Myocyte (in vitro differentiated cells): ENCODE data around the gene EYA2. TPM values are rescaled to one million over a fixed set of nuclear protein-coding genes. Genes with fewer than 3 reads are reported as not detected.

Experiments used
- DNase-seq: peaks from one replicate; pipeline ENCODE4 v3.0.0-alpha.2; 2012; ENCODE audit warnings: low read depth
- total RNA-seq: library from RNA; depleted of rRNA; stranded (reverse); fragments of >200 nt; gene quantifications from 2 replicates; pipeline ENCODE4 v1.2.3, GENCODE V29; 2014

The EYA2 gene
- total RNA-seq, 1 donor from 2014 or later, result not detected

DNA sequence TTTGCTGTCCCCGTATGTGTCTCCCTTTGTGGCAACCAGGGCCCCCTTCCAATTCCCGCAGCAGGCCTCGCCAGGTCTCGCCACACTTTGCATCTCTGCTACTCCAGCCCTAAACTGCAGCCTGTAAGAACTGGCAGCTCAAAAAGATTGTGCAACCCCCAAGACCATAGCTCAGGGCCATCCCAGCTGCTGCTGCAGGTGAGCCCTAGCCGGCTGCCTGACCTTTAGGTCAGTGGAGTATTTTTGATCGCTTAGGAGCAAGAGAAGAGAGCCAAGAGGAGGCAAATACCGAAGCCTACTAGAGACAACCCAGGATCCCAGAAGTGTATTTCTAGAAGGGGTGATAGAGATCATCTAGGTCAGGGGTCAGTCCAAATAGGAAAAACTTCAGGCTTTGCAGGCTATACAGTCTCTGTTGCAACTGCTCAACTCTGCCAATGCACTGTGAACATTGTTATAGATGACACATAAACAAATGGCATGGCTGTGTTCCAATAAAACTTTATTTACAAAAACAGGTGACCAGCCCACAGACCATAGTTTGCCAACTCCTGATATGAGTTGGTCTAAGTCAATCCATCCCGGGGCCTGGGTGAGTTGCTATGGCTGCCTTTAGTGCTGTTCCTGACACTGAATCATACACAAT is 138.4 kb downstream of the EYA2 start:
- DNase-seq, result no peak

DNA sequence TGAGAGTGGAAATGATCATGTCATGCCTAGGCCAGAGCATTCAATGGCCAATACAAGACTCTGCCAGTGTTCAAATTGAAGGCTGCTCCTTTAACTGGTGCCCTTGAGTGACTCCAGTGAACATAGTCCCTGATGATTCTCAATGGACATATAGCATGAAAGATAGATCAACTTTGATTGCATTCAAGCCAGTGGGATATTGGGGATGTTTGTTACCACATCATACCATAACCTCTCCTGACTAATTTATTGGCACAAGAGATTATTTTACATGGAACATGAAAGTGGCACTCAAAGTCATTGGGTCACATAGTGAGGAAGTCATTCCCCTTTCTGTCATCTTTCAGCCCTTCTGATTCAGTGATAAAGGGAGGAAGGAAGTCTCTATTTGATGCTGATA is 139.0 kb downstream of the EYA2 start:
- no peak for DNase-seq

- no peak for DNase-seq
Measured at GRCh38 chr20:47035026-47035590, 140.5 kb downstream of the EYA2 start.

DNA sequence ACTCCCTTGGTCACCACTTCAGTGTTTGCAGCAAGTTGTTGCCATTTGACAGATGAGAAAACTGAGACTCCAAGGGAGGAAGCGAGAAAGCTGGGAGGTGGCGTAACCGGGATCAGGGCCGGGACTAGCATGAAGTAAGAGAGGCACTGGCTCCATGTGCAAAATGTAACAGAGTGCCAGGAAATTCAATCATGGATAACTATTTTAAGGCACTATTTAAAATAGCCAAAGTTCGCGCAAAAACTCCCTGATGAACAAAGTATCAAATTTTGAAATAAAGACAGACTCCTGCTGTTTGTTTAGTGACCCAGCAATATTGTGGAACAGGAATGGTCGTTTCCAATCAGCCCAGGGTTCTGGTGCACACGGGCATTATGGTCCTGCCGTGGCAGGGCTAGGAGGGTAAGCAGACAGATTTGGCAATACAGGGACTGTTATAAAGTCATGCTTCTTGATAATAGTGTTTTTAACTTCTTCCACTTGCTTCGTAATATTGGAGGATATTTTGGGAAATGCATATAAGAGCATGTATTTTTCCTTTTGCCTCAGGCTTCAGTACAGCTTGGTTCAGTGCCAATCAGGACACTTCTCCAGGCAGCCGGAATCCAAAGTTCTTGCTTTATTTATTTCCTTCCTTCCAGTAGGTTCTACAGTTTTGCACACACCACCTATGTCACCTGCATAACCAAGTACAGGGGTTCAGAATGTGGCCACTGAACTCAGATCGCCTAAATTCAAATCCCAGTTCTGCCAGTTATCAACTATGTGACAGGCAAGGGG is 141.6 kb downstream of the EYA2 start:
- DNase-seq, result no peak

DNA sequence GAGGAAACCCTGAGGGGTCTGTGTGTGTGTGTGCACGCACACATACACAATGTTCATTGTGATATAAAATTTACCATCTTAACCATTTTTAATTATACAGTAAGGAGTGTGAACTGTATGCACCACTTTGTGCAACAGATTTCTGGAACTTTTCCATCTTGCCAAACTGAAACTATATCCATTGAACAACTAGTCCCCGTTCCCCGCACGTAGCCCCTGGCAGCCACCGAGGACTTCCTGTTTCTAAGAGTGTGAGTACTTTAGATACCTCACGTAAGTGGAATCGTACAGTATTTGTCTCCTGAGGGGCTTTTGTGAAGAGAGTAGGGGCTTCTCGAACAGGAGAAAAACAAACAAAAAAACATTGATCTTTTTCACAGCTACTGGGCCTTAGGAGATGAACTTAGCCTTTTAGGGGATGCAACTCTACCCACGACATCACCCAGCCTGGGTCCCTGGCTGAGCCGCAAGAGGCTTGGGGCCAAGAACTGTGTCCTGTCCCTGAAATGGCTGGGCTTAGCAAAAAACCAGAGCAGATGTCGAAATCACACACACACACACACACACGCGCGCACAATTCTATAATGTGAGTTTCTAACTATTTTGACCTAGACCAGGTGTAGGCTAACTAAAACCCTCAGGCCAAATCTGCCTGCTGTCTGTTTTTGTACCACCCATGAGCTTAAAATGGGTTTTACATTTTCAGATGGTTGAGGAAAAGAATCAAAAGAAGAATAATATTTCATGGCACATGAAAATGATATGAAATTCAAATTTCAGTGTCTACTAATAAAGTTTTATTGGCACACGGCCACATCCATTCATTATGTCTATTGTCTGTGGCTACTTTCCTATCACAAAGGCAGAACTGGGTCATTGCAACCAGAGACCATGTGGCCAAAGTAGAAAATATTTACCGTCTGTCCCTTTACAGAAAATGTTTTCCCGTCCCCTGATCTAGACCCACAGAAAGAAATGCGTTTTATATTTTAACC is 144.2 kb downstream of the EYA2 start:
- DNase-seq, result no peak

- no peak for DNase-seq
Measured at GRCh38 chr20:47040506-47041125, 146.0 kb downstream of the EYA2 start.

- no peak for DNase-seq
Measured at GRCh38 chr20:47041396-47041899, 146.8 kb downstream of the EYA2 start.

DNA sequence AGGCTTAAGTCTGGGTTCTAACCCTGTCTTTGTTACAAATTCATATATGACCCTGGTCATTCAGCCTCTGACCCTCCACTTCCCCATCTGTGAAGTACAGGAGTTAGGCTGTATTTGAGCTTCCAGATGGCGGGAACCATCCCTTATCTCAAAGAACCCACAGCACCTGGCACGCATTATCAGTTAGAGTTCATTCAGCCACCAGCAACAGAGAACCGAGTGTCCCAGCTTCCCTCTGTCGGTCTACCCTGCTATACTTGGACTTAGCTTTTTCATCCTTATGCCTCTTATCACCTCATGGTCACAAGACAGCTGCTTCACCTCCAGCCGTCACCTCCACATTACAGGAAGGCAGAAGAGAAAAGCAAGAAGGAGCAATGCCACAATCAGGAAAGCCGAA is 147.8 kb downstream of the EYA2 start:
- no peak for DNase-seq

GRCh38 chr20:47043086-47043485 is 148.4 kb downstream of the EYA2 start:
- no peak for DNase-seq

- DNase-seq, result no peak
Measured at GRCh38 chr20:47044938-47045337, 150.3 kb downstream of the EYA2 start.

- DNase-seq, result no peak
Measured at GRCh38 chr20:47048054-47048453, 153.4 kb downstream of the EYA2 start.

- no peak for DNase-seq
Measured at GRCh38 chr20:47049771-47050170, 155.1 kb downstream of the EYA2 start.

DNA sequence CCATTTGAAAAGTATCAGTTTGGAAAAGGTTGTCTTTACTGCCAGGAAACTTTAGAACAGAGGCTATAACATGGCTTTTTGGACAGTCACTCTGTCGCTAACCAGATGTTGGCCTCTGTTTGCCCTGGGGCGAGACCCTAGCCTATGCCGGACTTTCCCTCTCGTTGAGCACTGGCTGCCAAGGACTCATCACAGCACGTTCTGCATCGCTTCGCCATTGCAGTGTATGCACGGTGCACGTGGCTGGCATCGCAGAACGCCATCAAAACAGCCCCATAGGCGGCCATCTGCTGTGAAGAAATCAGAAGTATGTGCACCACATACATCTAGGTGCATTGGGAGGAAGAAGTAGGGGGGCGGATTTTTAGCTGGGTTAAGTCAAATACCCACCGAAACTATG is 156.4 kb downstream of the EYA2 start:
- no peak for DNase-seq

- no peak for DNase-seq
Measured at GRCh38 chr20:47051936-47052526, 157.4 kb downstream of the EYA2 start.

GRCh38 chr20:47054506-47054905 is 159.9 kb downstream of the EYA2 start:
- no peak for DNase-seq

GRCh38 chr20:47054945-47055344 is 160.3 kb downstream of the EYA2 start:
- DNase-seq, result no peak

DNA sequence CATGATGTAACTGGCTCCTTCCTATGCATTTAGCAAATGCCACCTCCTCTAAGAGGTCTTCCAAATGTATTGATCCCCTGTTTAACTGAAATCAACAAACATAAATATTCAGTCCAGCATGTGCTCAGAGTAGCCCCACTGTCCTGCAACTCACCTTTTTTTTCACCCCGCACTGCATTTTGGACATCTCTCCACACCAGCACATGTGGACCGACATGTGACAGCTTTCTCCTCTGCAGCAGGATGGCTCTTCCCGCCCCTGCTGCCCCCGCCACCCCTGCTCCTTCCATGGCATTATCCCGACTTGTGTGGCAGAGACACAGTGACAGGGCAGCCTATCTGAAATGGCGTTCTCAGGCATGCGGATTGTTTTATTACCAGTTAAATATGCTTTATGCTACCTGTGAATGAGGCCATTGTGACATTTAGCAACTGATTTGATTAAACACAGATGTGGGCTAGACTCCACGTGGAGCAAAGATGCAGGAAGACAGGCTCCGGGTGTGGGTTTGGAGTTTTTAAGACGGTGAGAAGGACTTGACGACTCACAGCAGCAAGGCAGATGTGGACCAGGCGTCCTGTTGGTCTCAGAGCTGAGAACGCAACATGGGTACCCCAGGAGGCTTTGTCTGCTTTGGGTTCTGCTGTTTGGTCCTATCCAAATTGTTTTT is 161.2 kb downstream of the EYA2 start:
- no peak for DNase-seq

DNA sequence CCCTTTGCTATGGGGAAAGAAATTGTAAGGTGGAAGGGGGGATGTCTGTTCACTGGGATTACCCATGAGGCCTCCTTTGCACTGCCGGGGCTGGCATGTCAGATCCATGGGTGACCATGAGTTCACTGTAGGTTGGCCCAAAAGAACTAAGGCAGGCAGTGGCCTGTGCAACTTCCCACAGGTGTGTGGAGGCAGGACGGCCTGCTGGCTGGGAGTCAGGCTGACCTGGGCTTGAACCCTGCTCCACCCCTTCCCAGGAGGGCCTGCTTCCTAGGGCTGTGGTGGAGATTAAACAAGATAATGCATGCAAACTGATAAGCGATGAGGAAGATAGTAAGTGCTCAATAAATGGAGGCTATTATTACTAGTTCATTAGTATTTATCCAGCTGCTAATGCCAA is 163.0 kb downstream of the EYA2 start:
- DNase-seq, result no peak

DNA sequence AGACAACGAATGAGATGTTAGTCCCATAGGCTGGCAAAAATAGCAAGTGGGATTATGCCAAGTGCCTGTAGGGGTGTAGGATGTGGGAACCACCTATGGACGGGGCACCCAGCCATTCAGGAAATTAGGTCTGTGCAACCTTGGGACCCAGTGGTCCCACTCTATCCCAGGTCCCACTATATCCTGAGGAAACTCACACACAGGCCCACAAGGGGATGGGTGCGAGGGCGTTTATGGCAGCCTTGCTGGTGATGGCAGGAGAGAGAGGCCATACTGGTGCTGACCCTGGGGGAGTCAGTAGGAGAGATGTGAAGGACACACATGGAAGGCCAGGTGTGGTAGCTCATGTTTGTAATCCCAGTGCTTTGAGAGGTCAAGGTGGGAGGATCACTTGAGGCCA is 163.6 kb downstream of the EYA2 start:
- DNase-seq, result no peak

GRCh38 chr20:47059536-47059935 is 164.9 kb downstream of the EYA2 start:
- no peak for DNase-seq
